Astrocyte of the cerebellum (primary cell): Measurements from ENCODE around the gene CCDC73.
"Not testable (repeated sequence)": the region's sequence is repeated elsewhere in the genome, so short reads cannot be mapped to it uniquely, and the experiment has no call there.

ENCODE experiments used
- DNase-seq: peaks from one replicate; pipeline ENCODE4 v3.0.0-alpha.2; 2011; ENCODE audit warnings: low read depth
- H3K4me3 ChIP-seq: 2 replicates; pipeline ENCODE4 v1.5.1; 2011; ENCODE audit warnings: mild to moderate bottlenecking, low read depth, low read length, moderate library complexity
- CTCF ChIP-seq: IDR thresholded peaks from 2 replicates; pipeline ENCODE4 v1.5.1; 2012; ENCODE audit warnings: low read length, low read depth, moderate library complexity, mild to moderate bottlenecking; ENCODE audit errors: missing control alignments
- in situ Hi-C: cut with HindIII; loops from 2 replicates; pipeline ENCODE4 v1.10.0; 2017; ENCODE audit warnings: low sequenced_read_pairs

CCDC73 gene

DNA sequence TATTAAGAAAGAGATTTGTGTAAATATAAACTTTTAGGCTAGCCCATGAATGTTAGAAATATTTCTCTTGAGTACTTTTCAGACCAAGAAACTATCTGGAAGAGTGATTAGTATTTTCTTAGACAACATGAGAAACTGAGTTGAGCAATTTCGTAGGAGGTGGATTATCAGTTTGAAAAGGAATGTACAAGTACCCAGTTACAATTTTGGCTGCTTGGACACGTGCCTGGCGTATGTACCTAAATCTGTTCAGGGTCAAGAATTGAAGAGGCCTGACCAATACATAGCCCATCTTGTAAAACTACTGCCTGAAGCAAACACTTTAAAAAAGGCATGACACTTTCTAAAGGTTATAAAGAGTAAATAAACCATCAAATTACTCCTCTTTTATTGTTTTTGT lies 71.1 kb downstream of the CCDC73 start:
- TF ChIP-seq CTCF = no peak
- H3K4me3 ChIP-seq = no peak overlapping the region
- no peak for DNase-seq
- in situ Hi-C loops = no loop called here

- no peak for DNase-seq
- no peak overlapping the region for H3K4me3 ChIP-seq
- in situ Hi-C loops = no loop called here
- TF ChIP-seq CTCF = no peak
Observed at GRCh38 chr11:32722255-32722654, 72.2 kb downstream of the CCDC73 start.

- peak; percentile 50 for TF ChIP-seq CTCF
- in situ Hi-C loops = no loop called here
- DNase-seq = no peak
- H3K4me3 ChIP-seq = no peak overlapping the region
Observed at GRCh38 chr11:32713496-32713895, 81.0 kb downstream of the CCDC73 start.

GRCh38 chr11:32708978-32709377 lies 85.5 kb downstream of the CCDC73 start:
- H3K4me3 ChIP-seq, in situ Hi-C loops, DNase-seq: not testable (repeated sequence)

DNA sequence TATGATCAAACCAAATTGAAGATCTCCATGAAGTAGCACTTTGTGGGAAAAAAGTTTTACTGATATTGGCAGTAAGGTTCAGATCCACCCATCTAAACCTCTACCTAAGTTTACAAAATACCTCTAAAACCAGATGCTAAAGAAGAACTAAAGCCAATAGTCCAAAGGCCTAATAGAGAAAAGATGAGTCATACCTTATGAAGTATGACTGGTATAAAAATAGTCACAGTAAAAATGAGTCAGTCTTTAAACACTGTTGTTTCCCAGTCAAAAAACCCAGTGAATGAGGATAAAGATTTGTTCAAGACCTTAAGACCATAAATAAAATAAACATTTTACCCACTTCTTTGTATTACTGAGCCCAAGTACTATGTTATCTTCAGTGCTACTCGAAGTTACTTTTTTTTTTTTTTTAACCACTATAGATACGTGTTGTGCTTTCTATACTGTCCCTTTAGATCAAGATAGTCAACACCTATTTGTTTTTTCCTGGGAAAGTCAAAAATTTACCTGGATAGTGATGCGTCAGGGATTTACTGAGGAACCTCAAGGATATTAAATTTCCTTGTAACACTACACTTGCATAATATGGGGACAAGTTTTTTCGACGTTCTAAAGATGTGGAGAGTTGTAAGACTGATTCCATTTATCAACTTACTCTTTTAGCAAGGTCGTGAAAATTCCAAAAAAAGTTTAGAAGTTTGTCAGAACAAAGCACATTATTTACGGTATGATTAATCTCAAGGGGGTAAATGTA lies 87.3 kb downstream of the CCDC73 start:
- no peak overlapping the region for H3K4me3 ChIP-seq
- peak; percentile 75 for DNase-seq
- TF ChIP-seq CTCF = no peak
- in situ Hi-C loops = no loop called here

DNA sequence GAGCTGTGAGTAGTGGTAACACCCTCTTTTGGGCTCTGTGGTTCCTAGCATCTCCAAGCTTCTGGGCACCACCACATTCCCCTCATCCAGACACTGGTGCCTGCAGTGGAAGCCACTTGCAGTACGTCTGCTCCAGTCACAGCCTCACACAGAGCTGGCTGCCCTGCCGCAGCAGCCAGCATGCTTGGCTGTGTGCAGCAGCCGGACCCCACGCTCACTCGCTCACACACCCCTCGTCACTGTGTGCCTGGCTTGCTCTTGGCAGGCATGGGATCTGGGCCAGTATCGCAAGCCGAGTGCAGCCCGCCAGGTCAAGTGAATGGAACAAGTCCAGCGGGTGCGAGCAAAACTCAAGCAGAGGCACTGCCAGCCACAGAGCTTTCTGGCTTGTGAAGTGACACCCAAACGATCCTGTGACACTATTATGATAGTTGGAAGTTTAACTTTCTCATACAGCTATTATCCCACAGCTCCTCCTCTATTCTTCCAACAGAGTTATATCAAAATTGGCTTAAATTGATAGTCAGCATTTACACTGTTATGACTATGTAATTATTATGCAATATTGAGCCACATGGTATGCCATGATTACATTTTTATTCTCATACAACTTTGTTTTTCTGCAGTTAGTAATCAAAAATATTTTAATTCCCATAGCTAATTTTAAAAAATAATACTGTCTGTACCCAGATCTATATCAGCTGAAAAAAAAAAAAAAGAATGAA lies 89.0 kb downstream of the CCDC73 start:
- no peak for DNase-seq
- in situ Hi-C loops = no loop called here
- TF ChIP-seq CTCF = no peak
- H3K4me3 ChIP-seq = no peak overlapping the region

DNA sequence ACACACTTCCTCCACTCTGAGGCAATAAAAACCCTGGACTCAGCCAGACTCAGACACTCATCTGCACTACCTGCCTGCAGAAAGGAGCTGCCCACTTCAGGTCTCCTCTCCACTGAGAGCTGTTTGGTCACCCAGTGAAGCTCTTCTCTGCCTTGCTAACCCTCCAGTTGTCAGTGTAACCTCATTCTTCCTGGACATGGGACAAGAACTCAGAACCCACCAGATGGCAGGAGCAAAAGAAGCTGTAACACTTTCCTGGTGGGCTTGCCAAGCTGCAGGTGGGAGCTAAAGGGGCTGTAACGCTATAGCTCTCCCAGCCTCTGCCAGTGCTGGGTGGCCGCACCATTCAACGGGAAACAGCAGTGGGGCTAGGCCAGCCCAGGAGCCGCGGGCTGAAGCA lies 89.7 kb downstream of the CCDC73 start:
- no peak for TF ChIP-seq CTCF
- in situ Hi-C loops = no loop called here
- DNase-seq = no peak
- H3K4me3 ChIP-seq = no peak overlapping the region
